AG08396 (cell line): Measurements from ENCODE around the gene ACMSD.
"Not testable (repeated sequence)": the region's sequence is repeated elsewhere in the genome, so short reads cannot be mapped to it uniquely, and the experiment has no call there.

Source experiments
- DNase-seq: peaks from one replicate; pipeline ENCODE4 v3.0.0; 2012; ENCODE audit warnings: low spot score, mixed read lengths

Gene ACMSD

GRCh38 chr2:134907441-134908116 lies 69.2 kb downstream of the ACMSD start:
- not testable (repeated sequence) for DNase-seq

GRCh38 chr2:134910763-134911399 lies 72.5 kb downstream of the ACMSD start:
- DNase-seq = no peak

GRCh38 chr2:134911400-134911785 lies 73.0 kb downstream of the ACMSD start:
- DNase-seq = no peak

- no peak for DNase-seq
Observed at GRCh38 chr2:134912361-134912760, 73.9 kb downstream of the ACMSD start.

GRCh38 chr2:134917360-134917865 lies 79.0 kb downstream of the ACMSD start:
- DNase-seq = no peak

- no peak for DNase-seq
Observed at GRCh38 chr2:134917888-134918525, 79.6 kb downstream of the ACMSD start.

GRCh38 chr2:134918526-134919340 lies 80.3 kb downstream of the ACMSD start, which contains the start of gene CCNT2:
TSS of gene CCNT2 (plus strand) at chr2:134918822. CDS start at chr2:134918855, 33 bp downstream.
- DNase-seq = peak; percentile 99

GRCh38 chr2:134919341-134920210 lies 81.2 kb downstream of the ACMSD start:
- DNase-seq = peak; percentile 40

GRCh38 chr2:134924912-134925311 lies 86.5 kb downstream of the ACMSD start:
- DNase-seq = no peak

- DNase-seq = no peak
Observed at GRCh38 chr2:134926231-134926931, 88.0 kb downstream of the ACMSD start.

GRCh38 chr2:134927195-134927594 lies 88.8 kb downstream of the ACMSD start:
- peak; percentile 6 for DNase-seq

GRCh38 chr2:134932864-134933526 lies 94.6 kb downstream of the ACMSD start:
- DNase-seq = no peak

- no peak for DNase-seq
Observed at GRCh38 chr2:134933732-134934131, 95.3 kb downstream of the ACMSD start.

- DNase-seq = no peak
Observed at GRCh38 chr2:134934150-134934549, 95.7 kb downstream of the ACMSD start.

- no peak for DNase-seq
Observed at GRCh38 chr2:134934641-134935040, 96.2 kb downstream of the ACMSD start.

- no peak for DNase-seq
Observed at GRCh38 chr2:134936691-134937090, 98.3 kb downstream of the ACMSD start.

- no peak for DNase-seq
Observed at GRCh38 chr2:134943540-134943939, 105.1 kb downstream of the ACMSD start.

- no peak for DNase-seq
Observed at GRCh38 chr2:134944975-134945374, 106.6 kb downstream of the ACMSD start.

- no peak for DNase-seq
Observed at GRCh38 chr2:134946073-134946472, 107.7 kb downstream of the ACMSD start.
